ENCODE measurements around the gene ANKRD13B. TPM values are rescaled to one million over a fixed set of nuclear protein-coding genes. Genes with fewer than 3 reads are reported as not detected.
"Not testable (repeated sequence)": the region's sequence is repeated elsewhere in the genome, so short reads cannot be mapped to it uniquely, and the experiment has no call there.

ANKRD13B gene
- total RNA-seq, 1 donor from 2014 or later = 7.6 TPM

- Mint-ChIP-seq H3K36me3 (ENCODE audit: low read depth, unreplicated experiment) (peaks cover 33% of the 10 kb centered on the region), H3K9me3 (ENCODE audit: unreplicated experiment) (no peaks in the 10 kb centered on the region), H3K4me3 (ENCODE audit: unreplicated experiment) (no peak overlapping the region), H3K27ac (ENCODE audit: unreplicated experiment) (no peak overlapping the region), H3K4me1 (ENCODE audit: unreplicated experiment) (peaks cover 15% of the 10 kb centered on the region), H3K27me3 (ENCODE audit: unreplicated experiment) (peaks cover 5% of the 10 kb centered on the region)
- no peak for TF ChIP-seq CTCF (IDR thresholded peaks at IDR 0.05; ENCODE audit: unreplicated experiment)
- DNase-seq (ENCODE audit: low spot score) = no peak
These were observed 55.1 kb downstream of the ANKRD13B start for GRCh38 chr17:29648005-29648404.

GRCh38 chr17:29649359-29649758 lies 56.4 kb downstream of the ANKRD13B start:
- Mint-ChIP-seq H3K27me3 (ENCODE audit: unreplicated experiment) (peaks cover under 1% of the 10 kb centered on the region), H3K27ac (ENCODE audit: unreplicated experiment) (no peak overlapping the region), H3K4me1 (ENCODE audit: unreplicated experiment) (peaks cover 7% of the 10 kb centered on the region), H3K4me3 (ENCODE audit: unreplicated experiment) (no peak overlapping the region), H3K36me3 (ENCODE audit: low read depth, unreplicated experiment) (peaks cover 33% of the 10 kb centered on the region), H3K9me3 (ENCODE audit: unreplicated experiment) (no peaks in the 10 kb centered on the region)
- DNase-seq (ENCODE audit: low spot score) = no peak
- TF ChIP-seq CTCF (IDR thresholded peaks at IDR 0.05; ENCODE audit: unreplicated experiment) = no peak

GRCh38 chr17:29650396-29650795 lies 57.5 kb downstream of the ANKRD13B start:
- TF ChIP-seq CTCF (IDR thresholded peaks at IDR 0.05; ENCODE audit: unreplicated experiment) = no peak
- peaks cover 29% of the 10 kb centered on the region for H3K36me3 Mint-ChIP-seq (ENCODE audit: low read depth, unreplicated experiment)
- no peak for DNase-seq (ENCODE audit: low spot score)
- no peak overlapping the region for H3K4me3 Mint-ChIP-seq (ENCODE audit: unreplicated experiment)
- no peaks in the 10 kb centered on the region for H3K27me3 Mint-ChIP-seq (ENCODE audit: unreplicated experiment)
- no peak overlapping the region for H3K27ac Mint-ChIP-seq (ENCODE audit: unreplicated experiment)
- H3K4me1 Mint-ChIP-seq (ENCODE audit: unreplicated experiment) = peaks cover 5% of the 10 kb centered on the region
- no peaks in the 10 kb centered on the region for H3K9me3 Mint-ChIP-seq (ENCODE audit: unreplicated experiment)

- not testable (repeated sequence) for DNase-seq (ENCODE audit: low spot score); H3K27ac Mint-ChIP-seq (ENCODE audit: unreplicated experiment); H3K9me3 Mint-ChIP-seq (ENCODE audit: unreplicated experiment); H3K4me1 Mint-ChIP-seq (ENCODE audit: unreplicated experiment); H3K4me3 Mint-ChIP-seq (ENCODE audit: unreplicated experiment); H3K27me3 Mint-ChIP-seq (ENCODE audit: unreplicated experiment)
- peaks cover 40% of the 10 kb centered on the region for H3K36me3 Mint-ChIP-seq (ENCODE audit: low read depth, unreplicated experiment)
These were observed 59.0 kb downstream of the ANKRD13B start for GRCh38 chr17:29651913-29652312.

- peaks cover 37% of the 10 kb centered on the region for H3K36me3 Mint-ChIP-seq (ENCODE audit: low read depth, unreplicated experiment)
- H3K27me3 Mint-ChIP-seq (ENCODE audit: unreplicated experiment) = no peaks in the 10 kb centered on the region
- TF ChIP-seq CTCF (IDR thresholded peaks at IDR 0.05; ENCODE audit: unreplicated experiment) = no peak
- H3K27ac Mint-ChIP-seq (ENCODE audit: unreplicated experiment) = no peak overlapping the region
- DNase-seq (ENCODE audit: low spot score) = no peak
- H3K9me3 Mint-ChIP-seq (ENCODE audit: unreplicated experiment) = no peaks in the 10 kb centered on the region
- no peaks in the 10 kb centered on the region for H3K4me1 Mint-ChIP-seq (ENCODE audit: unreplicated experiment)
- no peak overlapping the region for H3K4me3 Mint-ChIP-seq (ENCODE audit: unreplicated experiment)
These were observed 60.0 kb downstream of the ANKRD13B start for GRCh38 chr17:29652976-29653375.

Data from endothelial cell (in vitro differentiated cells).